Caco-2 (cell line): Measurements from ENCODE around the gene MYO5B. TPM values are rescaled to one million over a fixed set of nuclear protein-coding genes. Genes with fewer than 3 reads are reported as not detected.

Experiments used
- BruUV-seq: library from RNA; stranded (reverse); fragments of 400-500 nt; replicated peaks from 2 replicates; lab custom pipeline; 2021; lab: Mats Ljungman, UMichigan
- CTCF ChIA-PET: fragments of 300-600 bp; sonication (Branson Sonifier 250); formaldehyde crosslinking; loops from one replicate; lab custom pipeline; 2022; ENCODE audit warnings: antibody characterized with exemption; lab: Charles Lee
- POLR2A ChIA-PET: fragments of 300-600 bp; sonication (Branson Sonifier 250); formaldehyde crosslinking; loops from one replicate; lab custom pipeline; 2022; ENCODE audit warnings: antibody characterized with exemption; lab: Charles Lee
- DNase-seq, 2 experiments: peaks; one replicate each; pipeline versions ENCODE4 v3.0.0 to v3.0.0-alpha.2; 2020 to 2022
- H3K27me3 ChIP-seq: replicated peaks from 2 replicates; pipeline ENCODE4 v1.6.0; 2011; ENCODE audit warnings: low read length; ENCODE audit not compliant: control insufficient read depth, insufficient read depth
- H3K36me3 ChIP-seq: 2 replicates; pipeline ENCODE4 v1.5.1; 2011; ENCODE audit warnings: low read length; ENCODE audit not compliant: control insufficient read depth, insufficient read depth
- H3K4me1 ChIP-seq: fragments of 250-450 bp; sonication (Bioruptor Pico); 2 replicates; pipeline ENCODE4 v1.5.1; 2020; ENCODE audit warnings: mild to moderate bottlenecking
- H3K4me3 ChIP-seq: 2 replicates; pipeline ENCODE4 v1.5.1; 2011; ENCODE audit warnings: low read depth, mild to moderate bottlenecking, control low read depth, low read length
- H3K9me3 ChIP-seq: fragments of 250-450 bp; sonication (Bioruptor Pico); 2 replicates; pipeline ENCODE4 v1.5.1; 2020; ENCODE audit warnings: mild to moderate bottlenecking, moderate library complexity
- H3K27ac Mint-ChIP-seq: one replicate; pipeline ENCODE4 v1.8.0; 2022; ENCODE audit warnings: mixed read lengths; ENCODE audit not compliant: unreplicated experiment
- H3K27me3 Mint-ChIP-seq: one replicate; pipeline ENCODE4 v1.8.0; 2022; ENCODE audit warnings: mixed read lengths; ENCODE audit not compliant: insufficient read depth, unreplicated experiment
- H3K36me3 Mint-ChIP-seq: one replicate; pipeline ENCODE4 v1.8.0; 2022; ENCODE audit warnings: mild to moderate bottlenecking, mixed read lengths; ENCODE audit not compliant: insufficient read depth, unreplicated experiment
- H3K4me1 Mint-ChIP-seq: one replicate; pipeline ENCODE4 v1.8.0; 2022; ENCODE audit warnings: low read depth, mixed read lengths; ENCODE audit not compliant: unreplicated experiment
- H3K4me3 Mint-ChIP-seq: one replicate; pipeline ENCODE4 v1.8.0; 2022; ENCODE audit warnings: mild to moderate bottlenecking, moderate library complexity, mixed read lengths; ENCODE audit not compliant: unreplicated experiment
- H3K9me3 Mint-ChIP-seq: one replicate; pipeline ENCODE4 v1.8.0; 2022; ENCODE audit warnings: mixed read lengths; ENCODE audit not compliant: unreplicated experiment
- intact Hi-C: fragments of 100-400 bp; cut with micrococcal nuclease; formaldehyde crosslinking; loops from one replicate; pipeline ENCODE4 v1.10.0; 2022; ENCODE audit not compliant: unreplicated experiment
- total RNA-seq: library from RNA; stranded (reverse); gene quantifications from 2 replicates; pipeline ENCODE4 v1.2.3, GENCODE V29; 2022
- TF ChIP-seq, protein P1 (sequence below), 2 experiments: fragments of 200-600 bp in 1 of 2; IDR thresholded peaks; 1 replicate in 1 of 2; 2 replicates in 1 of 2; pipeline versions ENCODE4 v1.5.1 to v1.8.0; 2011 to 2022; ENCODE audit warnings: antibody characterized with exemption in 1 of 2, control low read depth in 1 of 2, inconsistent platforms in 1 of 2, low read depth in 1 of 2, low read length in 1 of 2, mild to moderate bottlenecking in 1 of 2, moderate library complexity in 1 of 2; ENCODE audit not compliant: insufficient read depth in 1 of 2, severe bottlenecking in 1 of 2, unreplicated experiment in 1 of 2

MYO5B gene
- total RNA-seq, 1 experiment from 2014 or later: 28.3 TPM

DNA sequence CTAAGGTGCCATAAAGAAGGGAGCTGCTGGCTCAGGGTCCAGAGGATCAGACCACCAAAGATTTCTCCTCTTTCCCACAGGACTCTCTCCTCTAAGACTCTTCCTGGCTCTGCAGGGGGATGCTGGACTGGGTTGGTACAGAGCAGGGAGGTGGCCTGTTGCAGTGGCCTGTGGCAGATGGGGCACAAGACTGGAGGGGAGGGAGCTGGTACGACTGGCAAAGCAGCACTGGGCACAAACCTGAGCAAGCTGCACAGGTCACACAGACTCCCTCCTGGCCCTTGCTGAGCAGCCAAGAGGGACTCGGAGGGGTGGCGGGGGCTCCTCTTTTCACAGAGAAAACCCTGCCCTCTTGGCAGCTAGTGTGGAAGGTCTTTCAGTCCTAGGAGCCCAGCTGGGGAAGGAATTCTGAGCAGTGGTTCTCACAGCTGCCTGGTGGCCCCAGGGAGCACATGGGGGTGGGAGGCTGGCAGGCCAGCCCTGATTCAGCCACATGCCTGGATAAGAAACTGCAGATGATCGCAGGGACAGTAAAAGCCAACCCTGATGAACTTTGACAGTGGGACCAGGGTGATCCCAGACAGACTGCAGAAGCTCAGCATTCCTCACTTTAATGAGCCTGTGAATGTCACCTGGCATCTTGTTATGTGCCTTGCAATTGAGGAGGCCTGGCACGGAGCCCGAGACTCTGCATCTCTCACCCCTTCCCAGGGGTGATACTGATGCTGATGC lies 349.2 kb downstream of the MYO5B start:
- no peaks in the 10 kb centered on the region for H3K4me1 ChIP-seq
- Mint-ChIP-seq H3K36me3 (peaks cover 20% of the 10 kb centered on the region), H3K4me3 (no peak overlapping the region), H3K9me3 (no peaks in the 10 kb centered on the region), H3K27ac (no peak overlapping the region), H3K4me1 (no peaks in the 10 kb centered on the region), H3K27me3 (no peaks in the 10 kb centered on the region)
- no peaks in the 10 kb centered on the region for H3K27me3 ChIP-seq
- no TSS peak for BruUV-seq
- no peaks in the 10 kb centered on the region for H3K9me3 ChIP-seq
- CTCF ChIA-PET: no interaction called here
- intact Hi-C loops: no loop called here
- no peaks in the 10 kb centered on the region; the same call in 1 of the 2 replicates for H3K36me3 ChIP-seq
- DNase-seq: no peak
- H3K4me3 ChIP-seq: no peak overlapping the region
- TF ChIP-seq, protein P1, sequence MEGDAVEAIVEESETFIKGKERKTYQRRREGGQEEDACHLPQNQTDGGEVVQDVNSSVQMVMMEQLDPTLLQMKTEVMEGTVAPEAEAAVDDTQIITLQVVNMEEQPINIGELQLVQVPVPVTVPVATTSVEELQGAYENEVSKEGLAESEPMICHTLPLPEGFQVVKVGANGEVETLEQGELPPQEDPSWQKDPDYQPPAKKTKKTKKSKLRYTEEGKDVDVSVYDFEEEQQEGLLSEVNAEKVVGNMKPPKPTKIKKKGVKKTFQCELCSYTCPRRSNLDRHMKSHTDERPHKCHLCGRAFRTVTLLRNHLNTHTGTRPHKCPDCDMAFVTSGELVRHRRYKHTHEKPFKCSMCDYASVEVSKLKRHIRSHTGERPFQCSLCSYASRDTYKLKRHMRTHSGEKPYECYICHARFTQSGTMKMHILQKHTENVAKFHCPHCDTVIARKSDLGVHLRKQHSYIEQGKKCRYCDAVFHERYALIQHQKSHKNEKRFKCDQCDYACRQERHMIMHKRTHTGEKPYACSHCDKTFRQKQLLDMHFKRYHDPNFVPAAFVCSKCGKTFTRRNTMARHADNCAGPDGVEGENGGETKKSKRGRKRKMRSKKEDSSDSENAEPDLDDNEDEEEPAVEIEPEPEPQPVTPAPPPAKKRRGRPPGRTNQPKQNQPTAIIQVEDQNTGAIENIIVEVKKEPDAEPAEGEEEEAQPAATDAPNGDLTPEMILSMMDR (IDR thresholded peaks at IDR 0.05; ENCODE audit: insufficient read depth in 1 of 2, low read depth in 1 of 2, low read length in 1 of 2, severe bottlenecking in 1 of 2, unreplicated experiment in 1 of 2): no peak
- POLR2A ChIA-PET: no interaction called here

DNA sequence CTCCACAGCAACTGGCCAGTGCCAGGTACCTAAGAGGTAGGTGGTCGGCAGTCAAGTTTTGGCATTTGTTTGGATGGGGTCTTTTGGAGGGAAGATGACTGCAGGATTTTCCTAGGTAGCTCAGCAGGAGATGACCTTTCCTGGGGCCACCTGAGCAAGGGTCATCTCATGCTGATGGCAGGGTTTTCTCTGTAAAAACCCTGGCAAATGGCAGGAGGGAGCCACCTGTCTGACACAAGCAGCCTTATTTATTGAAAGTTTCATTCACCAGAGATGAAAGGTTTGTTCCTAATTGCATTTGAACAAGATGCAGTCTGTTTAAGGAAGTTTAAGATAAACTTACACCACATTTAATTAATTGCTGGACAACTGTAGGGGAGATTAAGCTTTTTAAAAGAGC lies 350.0 kb downstream of the MYO5B start:
- intact Hi-C loops: no loop called here
- Histone ChIP-seq H3K27me3 (no peaks in the 10 kb centered on the region), H3K4me3 (no peak overlapping the region), H3K36me3 (no peaks in the 10 kb centered on the region; the same call in 1 of the 2 replicates), H3K9me3 (no peaks in the 10 kb centered on the region), H3K4me1 (no peaks in the 10 kb centered on the region)
- POLR2A ChIA-PET: no interaction called here
- Mint-ChIP-seq H3K4me1 (no peaks in the 10 kb centered on the region), H3K27ac (no peak overlapping the region), H3K27me3 (no peaks in the 10 kb centered on the region), H3K9me3 (no peaks in the 10 kb centered on the region), H3K36me3 (peaks cover 18% of the 10 kb centered on the region), H3K4me3 (no peak overlapping the region)
- BruUV-seq: no TSS peak
- CTCF ChIA-PET: no interaction called here
- TF ChIP-seq, protein P1 (IDR thresholded peaks at IDR 0.05; ENCODE audit: insufficient read depth in 1 of 2, low read depth in 1 of 2, low read length in 1 of 2, severe bottlenecking in 1 of 2, unreplicated experiment in 1 of 2): no peak
- DNase-seq: no peak

- Histone ChIP-seq H3K4me3 (no peak overlapping the region), H3K27me3 (no peaks in the 10 kb centered on the region), H3K9me3 (no peaks in the 10 kb centered on the region), H3K36me3 (no peaks in the 10 kb centered on the region; the same call in 1 of the 2 replicates), H3K4me1 (no peaks in the 10 kb centered on the region)
- Mint-ChIP-seq H3K9me3 (no peaks in the 10 kb centered on the region), H3K27ac (no peak overlapping the region), H3K4me1 (no peaks in the 10 kb centered on the region), H3K4me3 (no peak overlapping the region), H3K27me3 (no peaks in the 10 kb centered on the region), H3K36me3 (peaks cover 13% of the 10 kb centered on the region)
- ChIA-PET CTCF (no interaction called here), POLR2A (no interaction called here)
- DNase-seq: no peak
- TF ChIP-seq, protein P1 (IDR thresholded peaks at IDR 0.05; ENCODE audit: insufficient read depth in 1 of 2, low read depth in 1 of 2, low read length in 1 of 2, severe bottlenecking in 1 of 2, unreplicated experiment in 1 of 2): no peak
- intact Hi-C loops: no loop called here
- BruUV-seq: no TSS peak
Observed at GRCh38 chr18:49843778-49844625, 350.9 kb downstream of the MYO5B start.
